GM19324 (cell line): ENCODE data around the gene LYPD1.

Source experiments
- ATAC-seq: cut with Tn5 transposase; IDR thresholded peaks from one replicate; pipeline ENCODE4 v1.9.1; 2021; ENCODE audit warnings: mild to moderate bottlenecking, moderate library complexity; ENCODE audit not compliant: unreplicated experiment, low FRiP score

Gene LYPD1

DNA sequence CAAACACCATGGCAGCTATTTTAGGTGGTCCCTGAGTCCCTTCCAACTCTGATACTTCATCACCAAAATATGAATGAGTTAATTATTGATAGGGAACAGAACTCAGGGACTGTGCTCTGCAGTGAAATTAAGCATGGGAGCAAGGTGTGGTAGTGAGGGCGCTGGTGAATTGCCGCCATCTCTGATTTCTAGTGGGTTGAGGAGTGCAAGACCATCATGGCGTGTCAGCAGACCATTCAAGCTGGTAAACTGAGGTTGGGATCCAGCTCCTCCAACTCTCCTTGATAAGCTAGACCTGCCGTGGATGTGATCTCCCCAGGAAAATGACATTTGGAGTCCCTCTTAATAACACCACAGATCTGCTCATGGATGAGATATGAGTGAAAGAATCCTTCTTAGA lies 70.4 kb downstream of the LYPD1 start:
- ATAC-seq = no peak

DNA sequence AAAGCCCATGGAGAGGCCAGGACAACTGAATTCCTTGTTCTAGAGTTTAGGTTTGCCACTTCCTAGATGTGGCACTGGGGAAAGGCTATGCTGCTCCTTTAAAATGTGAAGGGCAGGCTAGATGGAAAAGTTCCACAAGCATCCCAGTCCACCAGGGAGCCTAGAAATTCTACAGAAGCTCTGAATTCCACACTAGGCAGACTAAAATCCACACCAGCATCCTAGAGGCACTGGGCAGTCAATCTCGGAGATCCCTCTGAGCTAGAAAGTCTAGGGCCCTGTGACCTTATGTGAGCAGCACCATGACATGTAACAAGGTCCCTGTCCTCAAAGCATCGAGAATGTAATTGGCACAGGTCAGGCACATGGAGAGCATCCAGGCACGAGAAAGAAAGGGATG lies 71.5 kb downstream of the LYPD1 start:
- ATAC-seq = no peak

DNA sequence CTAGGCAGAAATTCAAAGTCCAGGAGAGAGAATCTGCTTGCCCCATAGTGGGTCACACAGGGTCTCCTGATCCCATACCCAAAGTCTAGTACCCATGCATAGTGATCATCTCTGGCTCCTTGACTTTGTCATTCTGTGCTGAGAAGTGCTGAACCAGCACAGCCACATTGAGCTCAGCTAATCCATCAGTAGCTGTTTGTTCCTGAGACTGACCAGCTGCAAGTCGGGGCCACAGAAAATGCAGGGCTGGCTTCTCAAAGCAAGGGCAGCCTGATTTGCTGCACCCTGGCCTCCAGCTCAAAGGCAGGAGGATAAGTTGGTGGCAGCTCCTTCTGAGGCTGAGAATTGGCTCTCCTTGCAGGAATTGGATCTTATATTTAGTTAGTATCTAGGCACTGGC lies 72.2 kb downstream of the LYPD1 start:
- no peak for ATAC-seq

DNA sequence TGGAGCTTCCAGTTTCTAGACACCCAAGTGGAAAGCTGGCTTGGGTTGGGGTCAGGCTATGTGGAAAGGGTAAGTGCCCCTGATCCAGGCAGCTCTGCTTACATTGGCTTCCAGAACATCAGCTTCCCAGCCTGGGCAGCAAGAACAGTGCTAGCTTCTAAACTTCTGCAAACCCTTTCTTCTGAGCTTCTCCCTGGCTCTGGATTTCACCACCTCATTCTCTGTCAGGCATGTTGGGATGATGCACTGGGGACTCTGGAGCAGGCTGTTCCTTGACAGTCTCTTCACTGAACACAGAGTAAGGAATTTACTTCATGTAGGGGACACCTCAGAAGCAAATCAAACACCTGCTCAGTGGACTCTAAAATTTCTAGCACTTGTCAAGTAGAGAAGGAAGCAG lies 72.8 kb downstream of the LYPD1 start:
- ATAC-seq = no peak

DNA sequence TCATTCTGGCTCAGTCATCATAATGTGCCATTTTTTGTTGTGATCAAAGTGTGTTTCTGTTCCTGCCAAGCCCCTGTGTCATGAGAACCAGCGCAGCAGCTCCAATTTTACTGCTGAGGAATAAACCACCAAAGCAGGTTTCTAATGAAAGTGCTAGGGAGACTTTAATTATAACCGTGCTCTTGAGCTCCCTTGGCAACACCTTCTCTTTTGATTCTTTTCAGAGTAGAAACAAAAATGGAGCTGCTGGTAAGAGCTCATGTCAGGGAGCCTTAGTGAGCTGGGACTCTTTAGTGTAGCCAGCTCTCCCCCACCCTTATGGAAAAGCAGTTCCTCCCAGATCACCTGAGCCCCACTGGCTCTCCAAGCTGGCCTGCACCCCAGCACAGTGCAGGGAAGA lies 74.3 kb downstream of the LYPD1 start:
- no peak for ATAC-seq

DNA sequence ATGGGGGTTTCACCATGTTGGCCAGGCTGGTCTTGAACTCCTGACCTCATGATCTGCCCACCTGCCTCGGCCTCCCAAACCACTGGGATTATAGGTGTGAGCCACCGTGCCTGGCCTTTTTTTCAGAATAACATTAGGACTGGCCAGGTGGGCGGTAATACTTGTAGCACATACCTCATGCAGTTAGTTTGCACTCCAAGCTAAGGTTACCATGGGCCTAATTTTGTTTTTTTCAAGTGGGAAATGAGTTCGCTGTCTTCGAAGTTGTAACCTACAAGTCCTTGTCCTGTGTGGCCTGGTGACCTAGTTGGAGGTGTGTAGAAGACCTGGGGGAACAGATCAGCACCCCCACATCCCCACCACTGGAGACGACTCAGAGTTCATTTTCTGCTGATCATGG lies 74.8 kb downstream of the LYPD1 start:
- ATAC-seq = no peak
